Measurements from ENCODE around the gene CPNE2. TPM values are rescaled to one million over a fixed set of nuclear protein-coding genes. Genes with fewer than 3 reads are reported as not detected.

The CPNE2 gene
- total RNA-seq, 2 donors from 2014 or later: 16.0 to 26.1 TPM

DNA sequence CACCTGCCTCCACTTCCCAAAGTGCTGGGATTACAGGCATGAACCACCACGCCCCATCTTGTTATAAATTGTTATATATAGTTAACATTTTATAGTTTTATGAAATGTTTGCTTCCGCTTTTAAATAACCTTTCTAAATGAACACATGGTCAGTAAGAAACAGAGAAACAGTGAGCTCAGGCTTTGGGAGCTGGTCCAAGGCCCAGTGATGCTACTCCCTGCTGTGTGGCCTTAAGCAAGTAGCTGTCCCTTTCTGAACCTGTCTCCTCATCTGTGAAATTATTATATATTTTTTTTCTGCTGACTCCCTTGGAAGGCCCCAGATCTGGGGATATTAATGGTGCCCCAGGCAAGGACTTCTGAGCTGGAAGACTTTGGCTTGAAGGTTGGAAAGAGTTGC, 19.0 kb downstream of the CPNE2 start:
- H3K9me3 ChIP-seq: no peaks in the 10 kb centered on the region
- peaks cover 0 to 33% of the 10 kb centered on the region in 2 donors for H3K4me1 ChIP-seq
- H3K4me3 ChIP-seq: no peak overlapping the region
- H3K27me3 ChIP-seq: no peaks in the 10 kb centered on the region
- no peaks in the 10 kb centered on the region for H3K36me3 ChIP-seq
- TF ChIP-seq, protein P1, sequence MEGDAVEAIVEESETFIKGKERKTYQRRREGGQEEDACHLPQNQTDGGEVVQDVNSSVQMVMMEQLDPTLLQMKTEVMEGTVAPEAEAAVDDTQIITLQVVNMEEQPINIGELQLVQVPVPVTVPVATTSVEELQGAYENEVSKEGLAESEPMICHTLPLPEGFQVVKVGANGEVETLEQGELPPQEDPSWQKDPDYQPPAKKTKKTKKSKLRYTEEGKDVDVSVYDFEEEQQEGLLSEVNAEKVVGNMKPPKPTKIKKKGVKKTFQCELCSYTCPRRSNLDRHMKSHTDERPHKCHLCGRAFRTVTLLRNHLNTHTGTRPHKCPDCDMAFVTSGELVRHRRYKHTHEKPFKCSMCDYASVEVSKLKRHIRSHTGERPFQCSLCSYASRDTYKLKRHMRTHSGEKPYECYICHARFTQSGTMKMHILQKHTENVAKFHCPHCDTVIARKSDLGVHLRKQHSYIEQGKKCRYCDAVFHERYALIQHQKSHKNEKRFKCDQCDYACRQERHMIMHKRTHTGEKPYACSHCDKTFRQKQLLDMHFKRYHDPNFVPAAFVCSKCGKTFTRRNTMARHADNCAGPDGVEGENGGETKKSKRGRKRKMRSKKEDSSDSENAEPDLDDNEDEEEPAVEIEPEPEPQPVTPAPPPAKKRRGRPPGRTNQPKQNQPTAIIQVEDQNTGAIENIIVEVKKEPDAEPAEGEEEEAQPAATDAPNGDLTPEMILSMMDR (IDR thresholded peaks at IDR 0.05): no peak
- no peak for DNase-seq (ENCODE audit: low spot score)
- no peak overlapping the region for H3K27ac ChIP-seq

DNA sequence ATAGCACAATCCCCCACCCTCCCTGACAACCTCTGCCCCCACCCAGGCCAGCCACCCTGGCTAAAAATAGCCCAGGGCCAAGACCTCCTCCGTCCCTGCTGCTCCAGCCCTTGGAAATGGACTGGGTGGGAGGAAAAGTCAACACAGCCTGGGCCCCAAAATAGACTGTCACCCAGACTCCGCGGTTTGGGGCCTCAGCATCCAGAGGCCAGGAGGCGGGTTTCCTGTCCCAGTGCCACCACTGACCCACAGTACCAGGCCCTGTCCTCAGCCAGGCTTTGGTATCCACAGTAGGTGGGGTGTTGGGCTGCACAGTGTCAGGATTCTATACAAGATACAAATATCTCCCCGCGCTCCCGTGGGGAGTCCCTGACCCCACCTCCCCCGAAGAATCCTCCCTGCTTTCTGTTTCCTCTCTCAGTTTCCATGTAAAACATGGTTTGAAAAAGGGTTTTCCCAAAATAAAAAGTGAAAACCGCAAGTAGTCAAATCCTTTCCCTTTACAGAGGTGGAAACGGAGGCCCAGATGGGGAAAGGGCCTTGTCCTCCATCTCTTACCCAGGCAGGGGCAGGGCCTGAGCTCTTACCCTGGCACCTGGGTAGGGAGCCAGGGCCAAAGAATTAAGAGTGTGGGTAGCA, 20.1 kb downstream of the CPNE2 start:
- no peak overlapping the region for H3K27ac ChIP-seq

DNA sequence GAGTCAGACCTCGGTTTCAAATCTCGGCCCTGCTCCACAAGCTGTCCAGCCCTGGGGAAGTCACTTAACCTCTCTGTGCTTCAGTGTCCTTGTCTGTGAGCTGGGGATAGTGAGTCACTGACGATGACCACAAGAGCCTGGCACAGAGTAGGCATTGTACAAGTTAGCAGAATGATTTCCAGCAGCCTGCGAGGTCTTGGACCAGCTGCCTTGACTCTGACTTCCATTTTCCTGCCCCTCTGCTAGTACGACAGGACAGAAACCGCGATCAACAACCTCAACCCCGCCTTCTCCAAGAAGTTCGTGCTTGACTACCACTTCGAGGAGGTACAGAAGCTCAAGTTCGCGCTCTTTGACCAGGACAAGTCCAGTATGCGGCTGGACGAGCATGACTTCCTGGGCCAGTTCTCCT, 20.7 kb downstream of the CPNE2 start:
- Histone ChIP-seq H3K4me1 (peaks cover 0 to 22% of the 10 kb centered on the region in 2 donors), H3K27me3 (no peaks in the 10 kb centered on the region), H3K9me3 (no peaks in the 10 kb centered on the region), H3K36me3 (no peaks in the 10 kb centered on the region), H3K27ac (no peak overlapping the region), H3K4me3 (no peak overlapping the region)
- TF ChIP-seq, protein P1 (IDR thresholded peaks at IDR 0.05): no peak
- no peak for DNase-seq (ENCODE audit: low spot score)

More for the DNA sequence above, 20.1 kb downstream of the CPNE2 start:
- DNase-seq (ENCODE audit: low spot score): no peak
- H3K4me3 ChIP-seq: no peak overlapping the region
- H3K27me3 ChIP-seq: no peaks in the 10 kb centered on the region
- H3K36me3 ChIP-seq: no peaks in the 10 kb centered on the region
- H3K4me1 ChIP-seq: peaks cover 0 to 23% of the 10 kb centered on the region in 2 donors
- TF ChIP-seq, protein P1 (IDR thresholded peaks at IDR 0.05): no peak
- no peaks in the 10 kb centered on the region for H3K9me3 ChIP-seq

DNA sequence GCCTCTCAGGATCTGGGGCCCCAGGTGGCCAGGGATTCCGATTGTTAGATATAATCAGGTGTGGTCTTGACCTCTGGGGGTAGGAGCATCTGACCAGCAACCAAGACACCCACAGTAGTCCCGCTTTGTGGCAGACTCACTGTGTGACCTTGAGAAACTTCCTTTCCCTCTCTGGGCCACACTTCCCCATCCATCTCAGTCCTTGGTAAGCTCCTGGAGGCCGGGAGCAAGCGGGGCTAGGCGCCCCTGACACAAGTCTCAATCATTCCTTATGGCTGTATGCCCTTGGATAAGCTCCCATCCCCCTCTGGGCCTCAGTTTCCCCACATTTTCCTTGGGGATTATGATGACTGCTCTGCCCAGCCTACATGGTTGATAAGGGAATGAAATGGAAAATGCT, 21.3 kb downstream of the CPNE2 start:
- Histone ChIP-seq H3K4me1 (peaks cover 0 to 22% of the 10 kb centered on the region in 2 donors), H3K36me3 (no peaks in the 10 kb centered on the region), H3K27ac (no peak overlapping the region), H3K27me3 (no peaks in the 10 kb centered on the region), H3K9me3 (no peaks in the 10 kb centered on the region), H3K4me3 (no peak overlapping the region)
- TF ChIP-seq, protein P1 (IDR thresholded peaks at IDR 0.05): no peak
- no peak for DNase-seq (ENCODE audit: low spot score)

GRCh38 chr16:57115168-57115513, 22.8 kb downstream of the CPNE2 start:
- peaks cover 9% of the 10 kb centered on the region for H3K36me3 ChIP-seq

More at GRCh38 chr16:57115168-57115513, 22.8 kb downstream of the CPNE2 start:
- Histone ChIP-seq H3K4me1 (peaks cover 0 to 22% of the 10 kb centered on the region in 2 donors), H3K4me3 (no peak overlapping the region), H3K9me3 (no peaks in the 10 kb centered on the region), H3K27ac (no peak overlapping the region), H3K27me3 (no peaks in the 10 kb centered on the region)
- TF ChIP-seq, protein P1 (IDR thresholded peaks at IDR 0.05): no peak
- DNase-seq (ENCODE audit: low spot score): no peak

Measured in right atrium auricular region (tissue), 2 donors.